ENCODE results near the gene ANKRD6.

The ANKRD6 gene

GRCh38 chr6:89675949-89676748 is 243.2 kb downstream of the ANKRD6 start:
- TF ChIP-seq CTCF (IDR thresholded peaks at IDR 0.05; ENCODE audit: low read depth, low read length), result no peak
- H3K4me3 ChIP-seq (ENCODE audit: low read depth, low read length), result no peak overlapping the region

GRCh38 chr6:89678531-89678930 is 245.6 kb downstream of the ANKRD6 start:
- no peak overlapping the region for H3K4me3 ChIP-seq (ENCODE audit: low read depth, low read length)
- no peak for TF ChIP-seq CTCF (IDR thresholded peaks at IDR 0.05; ENCODE audit: low read depth, low read length)

- TF ChIP-seq CTCF (IDR thresholded peaks at IDR 0.05; ENCODE audit: low read depth, low read length), result no peak
- H3K4me3 ChIP-seq (ENCODE audit: low read depth, low read length), result no peak overlapping the region
These were observed 246.5 kb downstream of the ANKRD6 start for GRCh38 chr6:89679215-89680120.

DNA sequence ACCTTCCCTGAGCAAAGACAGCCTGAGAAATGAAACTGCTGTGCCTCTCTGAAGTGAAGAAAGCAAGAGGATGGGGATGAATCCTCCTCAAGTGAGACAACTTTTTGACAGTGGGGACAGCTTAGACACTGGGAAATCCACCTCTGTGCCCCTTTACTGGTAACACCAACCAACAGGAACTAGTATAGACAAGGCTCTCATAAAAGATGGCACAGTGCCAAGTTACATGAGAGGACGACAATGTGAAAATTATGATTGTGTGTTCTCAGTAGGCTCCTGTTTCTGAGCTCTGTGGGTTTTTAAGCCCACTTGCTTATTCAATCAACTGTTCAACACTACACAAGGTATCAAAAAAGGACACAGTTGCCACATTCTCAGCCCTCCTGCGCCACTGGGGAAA is 247.2 kb downstream of the ANKRD6 start:
- H3K4me3 ChIP-seq (ENCODE audit: low read depth, low read length), result no peak overlapping the region
- TF ChIP-seq CTCF (IDR thresholded peaks at IDR 0.05; ENCODE audit: low read depth, low read length), result no peak

DNA sequence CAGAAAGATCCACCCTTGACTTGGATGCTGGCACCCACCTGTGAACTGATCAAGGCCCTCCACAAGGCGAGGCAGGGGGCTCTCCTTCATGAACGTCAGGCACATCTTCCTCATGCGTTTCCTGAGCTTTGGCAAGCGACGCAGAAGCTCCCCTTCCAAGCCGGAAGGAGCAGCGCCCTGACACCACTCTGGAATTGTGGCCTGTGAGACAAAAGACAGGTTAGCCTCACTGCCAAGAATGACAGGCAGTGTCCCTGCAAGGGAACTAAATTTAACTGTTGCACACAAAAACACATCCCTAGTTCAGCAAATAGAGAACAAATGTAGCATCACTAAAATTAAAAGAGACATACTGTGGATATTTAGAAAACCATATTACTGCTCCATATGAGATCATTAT is 247.6 kb downstream of the ANKRD6 start:
- H3K4me3 ChIP-seq (ENCODE audit: low read depth, low read length), result no peak overlapping the region
- TF ChIP-seq CTCF (IDR thresholded peaks at IDR 0.05; ENCODE audit: low read depth, low read length), result no peak

GRCh38 chr6:89681983-89682564 is 249.1 kb downstream of the ANKRD6 start:
- no peak for TF ChIP-seq CTCF (IDR thresholded peaks at IDR 0.05; ENCODE audit: low read depth, low read length)

More at GRCh38 chr6:89681983-89682564, 249.1 kb downstream of the ANKRD6 start:
- no peak overlapping the region for H3K4me3 ChIP-seq (ENCODE audit: low read depth, low read length)

Measured in WI38 (cell line).